Activated CD8-positive, alpha-beta memory T cell treated with anti-CD3 and anti-CD28 coated beads, Interleukin-2, amount 50 U/mL, for 48 hours (primary cell): ENCODE measurements around the gene HGS.

Experiments
- DNase-seq: peaks from one replicate; pipeline ENCODE4 v3.0.0-alpha.2; 2020

HGS gene

GRCh38 chr17:81656835-81657234, 27.0 kb upstream of the HGS start:
- DNase-seq: no peak

DNA sequence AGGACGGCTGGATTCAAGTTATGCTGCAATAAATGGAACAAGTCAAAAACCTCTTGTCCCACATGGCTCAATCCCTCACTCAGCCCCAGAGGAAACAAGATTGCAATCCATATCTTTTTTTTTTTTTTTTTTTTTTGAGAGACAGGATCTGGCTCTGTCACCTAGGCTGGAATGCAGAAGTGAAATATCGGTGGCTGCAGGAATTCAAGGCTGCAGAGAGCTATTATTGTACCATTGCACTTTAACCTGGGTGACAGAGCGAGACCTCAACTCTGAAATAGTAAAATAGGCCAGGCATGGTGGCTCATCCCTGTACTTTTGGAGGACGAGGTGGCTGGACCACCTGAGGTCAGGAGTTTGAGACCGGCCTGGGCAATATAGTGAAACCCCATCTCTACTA, 24.8 kb upstream of the HGS start:
- no peak for DNase-seq

DNA sequence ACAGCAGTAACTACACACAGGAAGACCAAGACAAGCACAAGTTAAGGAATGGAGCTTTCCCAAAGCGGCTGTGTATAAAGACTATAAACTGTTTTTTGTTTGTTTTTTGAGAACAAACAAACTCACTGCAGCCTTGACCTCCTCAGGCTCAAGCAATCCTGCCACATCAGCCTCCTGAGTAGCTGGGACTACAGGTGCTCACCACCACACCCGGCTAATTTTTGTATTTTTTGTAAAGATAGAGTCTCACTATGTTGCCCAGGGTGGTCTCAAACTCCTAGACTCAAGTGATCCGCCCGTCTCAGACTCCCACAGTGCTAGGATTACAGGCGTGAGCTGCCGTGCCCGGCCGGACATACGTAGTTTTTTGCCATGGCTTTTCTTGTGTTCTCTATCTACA, 23.4 kb upstream of the HGS start:
- no peak for DNase-seq

GRCh38 chr17:81662002-81662401, 21.8 kb upstream of the HGS start:
- DNase-seq: no peak

DNA sequence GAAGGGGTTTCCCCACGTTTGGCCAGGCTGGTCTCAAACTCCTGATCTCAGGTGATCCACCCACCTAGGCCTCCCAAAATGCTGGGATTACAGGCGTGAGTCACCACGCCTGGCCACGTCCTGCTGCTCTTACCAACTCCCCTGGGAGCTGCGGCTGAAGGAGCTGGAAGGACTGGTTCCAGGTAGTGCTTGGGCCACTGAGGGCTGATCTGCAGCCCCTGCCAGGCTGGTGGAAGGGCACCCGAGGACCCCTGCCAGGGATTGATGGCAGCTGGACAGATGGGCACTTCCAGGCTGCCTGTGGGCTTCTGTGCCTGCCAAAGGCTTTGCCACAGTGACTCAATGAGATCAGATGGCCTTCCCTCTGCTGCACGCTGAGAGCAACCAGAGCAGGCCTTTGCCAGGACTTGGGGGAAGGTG, 19.8 kb upstream of the HGS start:
- DNase-seq: no peak

- peak; percentile 82 for DNase-seq
Measured at GRCh38 chr17:81665205-81666091, 18.4 kb upstream of the HGS start.

DNA sequence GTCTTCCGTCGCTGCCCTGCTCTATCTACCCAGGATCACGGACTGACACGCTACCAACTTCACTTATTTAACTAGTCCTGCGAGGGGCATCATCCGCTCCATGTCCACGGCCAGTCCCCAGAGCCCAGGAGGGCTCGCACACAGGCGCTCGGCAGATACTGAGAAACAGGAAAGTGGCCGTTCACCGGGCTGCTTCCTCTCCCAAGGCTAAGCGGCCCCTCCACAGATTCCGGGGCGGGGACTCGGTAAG, 17.8 kb upstream of the HGS start:
- no peak for DNase-seq

- peak; percentile 95 for DNase-seq
Measured at GRCh38 chr17:81666342-81667191, 17.2 kb upstream of the HGS start, which contains the start of the genes CCDC137 and OXLD1. Gene CCDC137, plus strand, starts transcription at chr17:81666737. Its CDS starts 30 bp downstream, at chr17:81666767. Gene OXLD1, minus strand, starts transcription at chr17:81666605. Its CDS starts 28 bp downstream, at chr17:81666577.

GRCh38 chr17:81667754-81668153, 16.1 kb upstream of the HGS start:
- no peak for DNase-seq

GRCh38 chr17:81672504-81672903, 11.3 kb upstream of the HGS start:
- no peak for DNase-seq

GRCh38 chr17:81672954-81673353, 10.9 kb upstream of the HGS start:
- DNase-seq: no peak

- no peak for DNase-seq
Measured at GRCh38 chr17:81673561-81674258, 10.1 kb upstream of the HGS start.

GRCh38 chr17:81675515-81676221, 8.1 kb upstream of the HGS start:
- DNase-seq: peak; percentile 70

DNA sequence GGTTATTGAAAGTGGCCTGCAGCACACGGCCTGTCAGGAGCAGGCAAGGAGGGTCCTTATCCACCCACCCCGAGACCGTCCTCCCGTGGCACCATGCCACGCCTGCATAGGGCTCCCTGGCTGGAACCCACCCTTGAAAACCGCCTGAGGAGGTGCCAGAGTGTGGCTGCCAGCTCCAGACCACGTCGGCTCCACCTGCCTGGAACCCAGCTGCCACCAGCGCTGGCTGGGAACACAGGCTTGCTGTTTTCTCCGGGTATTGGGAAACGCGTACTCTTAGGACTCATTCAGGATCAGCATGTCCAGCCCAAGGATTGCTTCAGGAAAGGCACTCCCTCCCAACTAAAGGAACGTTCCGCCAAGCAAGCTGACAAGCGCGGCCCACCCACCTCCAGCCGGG, 6.9 kb upstream of the HGS start:
- DNase-seq: no peak

DNA sequence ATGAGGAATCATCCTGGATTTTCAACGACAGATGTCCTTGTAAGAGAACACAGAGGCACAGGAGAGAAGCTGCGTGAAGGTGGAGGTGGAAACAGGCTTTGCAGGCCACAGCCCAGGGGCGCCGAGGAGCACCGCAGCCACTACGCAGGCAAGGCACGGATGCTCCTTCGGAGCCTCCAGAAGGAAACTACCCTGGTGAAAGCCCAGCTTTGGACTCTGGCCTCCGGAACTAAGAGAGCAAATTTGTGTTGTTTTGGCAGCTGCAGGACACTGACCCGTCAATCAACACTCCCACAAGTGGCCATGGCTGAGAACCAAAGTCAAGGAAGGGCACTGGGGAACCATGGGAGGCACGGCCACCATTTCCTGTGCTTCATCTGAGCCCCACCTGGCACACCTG, 3.7 kb upstream of the HGS start:
- DNase-seq: no peak

DNA sequence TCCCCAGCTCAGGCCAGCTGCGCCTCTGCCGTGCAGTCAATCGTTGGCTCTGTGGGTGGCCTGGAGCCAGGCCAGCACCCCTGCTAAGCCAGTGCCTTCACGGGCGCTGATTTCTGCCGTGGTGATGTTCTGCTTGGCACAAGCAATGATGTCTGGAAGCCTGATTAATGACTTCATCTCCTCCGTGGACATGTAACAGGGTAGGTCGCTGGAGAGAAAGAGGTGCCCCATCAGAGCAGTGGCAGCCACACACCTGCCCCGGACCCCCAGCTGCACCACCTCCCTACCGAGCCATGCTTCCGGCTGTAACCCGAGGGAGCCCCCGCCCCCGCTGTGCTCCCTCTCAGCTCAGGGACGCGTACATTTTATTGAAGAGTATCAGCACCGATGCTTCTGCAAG, 2.1 kb upstream of the HGS start:
- DNase-seq: no peak

DNA sequence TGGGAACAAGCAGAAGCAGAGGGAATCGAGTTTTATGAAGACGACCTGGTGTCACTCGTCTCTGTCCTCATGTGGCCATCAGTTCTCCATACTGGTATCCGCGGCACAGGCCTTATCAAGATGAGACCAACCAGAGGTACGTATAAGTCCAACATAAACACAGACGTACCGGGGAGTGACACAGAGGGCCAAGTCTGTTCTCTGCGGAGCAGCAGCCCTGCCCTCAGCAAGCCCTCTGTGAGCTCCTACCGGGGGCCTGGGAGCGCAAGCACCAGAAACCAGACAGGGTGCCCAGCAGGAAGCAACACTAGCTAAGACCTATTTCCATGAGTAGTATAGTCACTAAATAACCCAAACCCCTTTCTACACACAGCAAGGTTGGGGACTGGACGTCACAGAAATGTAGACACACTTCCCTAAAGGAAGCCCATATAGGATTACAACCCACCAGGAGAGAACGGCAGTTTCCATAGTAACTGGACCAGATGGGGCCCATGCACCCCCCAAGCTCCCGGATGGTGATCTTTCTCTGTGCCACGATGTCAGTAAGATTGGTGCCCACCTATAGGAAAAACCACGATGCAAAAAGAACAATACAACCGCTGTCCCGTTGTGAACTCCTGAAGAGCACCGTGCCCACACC, 1.1 kb upstream of the HGS start:
- no peak for DNase-seq

- no peak for DNase-seq
Measured at GRCh38 chr17:81683208-81683583, 615 bp upstream of the HGS start.

GRCh38 chr17:81684442-81684911, 666 bp downstream of the HGS start:
- DNase-seq: no peak

GRCh38 chr17:81685108-81685507, 1.3 kb downstream of the HGS start:
- DNase-seq: peak; percentile 77

DNA sequence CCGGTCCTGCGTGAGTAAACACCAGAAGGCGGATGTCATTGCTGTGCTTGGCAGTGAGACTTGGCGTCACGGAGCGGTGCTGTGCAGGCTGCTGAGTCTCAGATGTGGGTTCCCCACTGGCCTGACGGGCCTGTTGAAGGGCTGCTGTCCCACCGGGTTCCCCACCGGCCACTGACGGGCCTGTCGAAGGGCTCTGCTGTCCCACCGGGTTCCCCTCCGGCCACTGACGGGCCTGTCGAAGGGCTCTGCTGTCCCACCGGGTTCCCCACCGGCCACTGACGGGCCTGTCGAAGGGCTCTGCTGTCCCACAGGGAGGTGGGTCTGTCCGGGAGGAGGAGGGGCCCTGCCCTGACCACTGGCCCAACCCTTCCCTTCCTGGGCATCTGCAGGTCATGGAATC, 2.8 kb downstream of the HGS start:
- DNase-seq: no peak
